ENCODE measurements around the gene CREB3L2.

GRCh38 chr7:137903382-137904169 lies 98.3 kb downstream of the CREB3L2 start:
- TF ChIP-seq CTCF (IDR thresholded peaks at IDR 0.05) (peak; percentile 89), ZFX (IDR thresholded peaks at IDR 0.05; ENCODE audit: borderline replicate concordance) (no peak)
